Upper lobe of right lung (tissue), 1 donor: ENCODE results near the gene RGL3. TPM values are rescaled to one million over a fixed set of nuclear protein-coding genes. Genes with fewer than 3 reads are reported as not detected.
"Not testable (repeated sequence)": the region's sequence is repeated elsewhere in the genome, so short reads cannot be mapped to it uniquely, and the experiment has no call there.

ENCODE experiments used
- ATAC-seq: fragments of 200-7000 bp; cut with Tn5 transposase; one replicate; pipeline ENCODE4 v1.9.1; 2020; ENCODE audit warnings: mild to moderate bottlenecking, moderate library complexity
- DNase-seq: peaks from one replicate; pipeline ENCODE4 v3.0.0-alpha.2; 2020
- H3K27ac ChIP-seq: fragments of 200-600 bp; one replicate; pipeline ENCODE4 v1.8.0; 2022
- H3K27me3 ChIP-seq: fragments of 200-600 bp; one replicate; pipeline ENCODE4 v1.8.0; 2022; ENCODE audit warnings: mild to moderate bottlenecking
- H3K36me3 ChIP-seq: fragments of 200-600 bp; one replicate; pipeline ENCODE4 v1.8.0; 2022
- H3K4me1 ChIP-seq: fragments of 200-600 bp; one replicate; pipeline ENCODE4 v1.8.0; 2022
- H3K4me3 ChIP-seq: fragments of 200-600 bp; one replicate; pipeline ENCODE4 v1.8.0; 2022; ENCODE audit warnings: mild to moderate bottlenecking
- H3K9me3 ChIP-seq: fragments of 200-600 bp; one replicate; pipeline ENCODE4 v1.8.0; 2022
- CTCF ChIP-seq: fragments of 200-600 bp; IDR thresholded peaks from one replicate; pipeline ENCODE4 v1.8.0; 2022; ENCODE audit warnings: antibody characterized with exemption
- intact Hi-C: fragments of 100-400 bp; cut with DNase I; formaldehyde crosslinking; loops from one replicate; pipeline ENCODE4 v1.11.0; 2022
- total RNA-seq: library from RNA; stranded (reverse); fragmentation: NEBNext Ultra II Directional; extraction: Animal tissue kit (Norgen Biotek cat#: 25700); gene quantifications from one replicate; pipeline ENCODE4 v1.2.1, GENCODE V29; 2021
- donor health status: DM: no; HTN: yes; CAD: no; lungs with severe emphysema.

Gene RGL3
- total RNA-seq, 1 donor from 2014 or later: 54.6 TPM

- intact Hi-C loops: no loop called here
- peaks cover 3% of the 10 kb centered on the region for H3K36me3 ChIP-seq
- no peak for DNase-seq
Measured at GRCh38 chr19:11359421-11359820, 59.7 kb downstream of the RGL3 start.

GRCh38 chr19:11356676-11357550 is 62.2 kb downstream of the RGL3 start:
- Histone ChIP-seq H3K4me1 (no peaks in the 10 kb centered on the region), H3K9me3 (no peaks in the 10 kb centered on the region), H3K36me3 (no peaks in the 10 kb centered on the region), H3K27ac (no peak overlapping the region), H3K4me3 (no peak overlapping the region), H3K27me3 (no peaks in the 10 kb centered on the region)
- DNase-seq (no peak), ATAC-seq (no peak)
- intact Hi-C loops: no loop called here
- no peak for TF ChIP-seq CTCF

More at GRCh38 chr19:11359421-11359820, 59.7 kb downstream of the RGL3 start:
- Histone ChIP-seq H3K4me3 (no peak overlapping the region), H3K9me3 (no peaks in the 10 kb centered on the region), H3K4me1 (no peaks in the 10 kb centered on the region), H3K27me3 (no peaks in the 10 kb centered on the region), H3K27ac (no peak overlapping the region)
- no peak for ATAC-seq
- TF ChIP-seq CTCF: no peak

GRCh38 chr19:11356074-11356397 is 63.1 kb downstream of the RGL3 start:
- peak overlapping the region; percentile 64 for H3K4me3 ChIP-seq
- peak overlapping the region; percentile 2 for H3K27ac ChIP-seq
- no peaks in the 10 kb centered on the region for H3K27me3 ChIP-seq
- no peak for TF ChIP-seq CTCF
- DNase-seq: no peak
- no peaks in the 10 kb centered on the region for H3K9me3 ChIP-seq
- H3K4me1 ChIP-seq: no peaks in the 10 kb centered on the region
- H3K36me3 ChIP-seq: no peaks in the 10 kb centered on the region
- ATAC-seq: no peak
- intact Hi-C loops: no loop called here

DNA sequence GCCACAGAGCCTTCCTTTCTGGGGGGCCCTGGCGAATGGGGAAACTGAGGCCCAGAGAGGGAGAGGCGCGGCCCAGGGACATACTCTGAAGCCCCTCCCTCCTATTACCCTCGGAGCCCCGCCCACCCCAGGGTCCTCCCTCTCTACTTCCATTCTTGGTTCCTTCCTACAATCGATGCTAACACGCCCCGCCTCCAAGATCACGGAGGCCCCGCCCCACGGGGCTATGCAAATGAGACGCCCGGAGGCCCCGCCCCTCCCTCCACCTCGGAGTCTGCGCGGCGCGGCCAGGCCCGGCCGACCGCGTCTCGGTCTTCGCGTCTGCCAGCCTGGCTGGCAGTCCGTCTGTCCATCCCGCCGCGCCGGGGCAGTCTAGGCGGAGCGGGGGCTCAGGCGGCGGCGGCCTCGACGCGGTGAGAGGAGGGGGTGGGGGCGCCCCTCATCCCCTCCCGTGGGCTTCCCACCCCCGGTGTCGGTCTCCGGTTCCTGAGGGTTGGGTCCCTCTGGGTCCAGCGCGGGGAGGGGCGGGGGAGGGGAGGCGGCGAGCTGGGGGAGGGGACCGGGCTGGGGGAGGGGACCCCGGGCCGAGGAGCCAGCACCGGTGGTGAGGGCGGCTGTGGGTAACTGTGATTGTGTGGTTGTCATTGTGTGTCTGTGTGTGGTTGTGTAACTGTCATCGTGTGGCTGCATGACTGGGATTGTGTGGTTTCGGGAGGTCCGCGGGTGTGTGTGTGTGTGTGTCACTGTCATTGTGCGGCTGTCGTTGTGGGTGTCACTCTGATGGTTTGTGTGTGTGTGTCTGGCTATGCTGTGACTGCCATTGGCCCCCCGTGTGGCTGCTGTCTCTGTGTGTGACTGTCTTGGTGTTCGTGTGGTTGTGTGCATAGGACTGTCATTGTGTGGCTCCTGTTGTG is 63.7 kb downstream of the RGL3 start, which contains the start of gene PLPPR2:
Gene PLPPR2, plus strand, starts transcription at position 273 of the 914 bp plus-strand sequence. CDS start 2,242 bp downstream, outside the sequence.
- peak within 1 kb of the TSS; percentile 2 for H3K27ac ChIP-seq

GRCh38 chr19:11354102-11354501 is 65.0 kb downstream of the RGL3 start:
- H3K27ac ChIP-seq, DNase-seq, H3K4me3 ChIP-seq, H3K36me3 ChIP-seq, H3K4me1 ChIP-seq, ATAC-seq, H3K9me3 ChIP-seq, H3K27me3 ChIP-seq, intact Hi-C loops: not testable (repeated sequence)

More for the DNA sequence above, 63.7 kb downstream of the RGL3 start, which contains the start of gene PLPPR2:
- Histone ChIP-seq H3K4me3 (peak within 1 kb of the TSS; percentile 64), H3K4me1 (no peaks in the 10 kb centered on the region), H3K36me3 (no peaks in the 10 kb centered on the region), H3K9me3 (no peaks in the 10 kb centered on the region), H3K27me3 (no peaks in the 10 kb centered on the region)
- no peak for TF ChIP-seq CTCF
- ATAC-seq (peak; percentile 96), DNase-seq (peak; percentile 96)
- intact Hi-C loops: no loop called here
